GM12872 (cell line): ENCODE results near the gene NEGR1.

Source experiments
- CTCF ChIP-seq: IDR thresholded peaks from 3 replicates; pipeline ENCODE4 v1.5.1; 2011; ENCODE audit warnings: low read depth, mild to moderate bottlenecking, low read length, moderate library complexity; ENCODE audit not compliant: insufficient read depth

Gene NEGR1

GRCh38 chr1:71835442-71835813 is 446.9 kb downstream of the NEGR1 start:
- no peak for TF ChIP-seq CTCF

GRCh38 chr1:71834601-71835441 is 447.5 kb downstream of the NEGR1 start:
- no peak for TF ChIP-seq CTCF

- TF ChIP-seq CTCF, result no peak
Observed at GRCh38 chr1:71831646-71832045, 450.7 kb downstream of the NEGR1 start.

GRCh38 chr1:71829346-71829745 is 453.0 kb downstream of the NEGR1 start:
- TF ChIP-seq CTCF, result no peak

- TF ChIP-seq CTCF, result no peak
Observed at GRCh38 chr1:71828431-71829012, 453.8 kb downstream of the NEGR1 start.

GRCh38 chr1:71823708-71824305 is 458.5 kb downstream of the NEGR1 start:
- TF ChIP-seq CTCF, result no peak

- TF ChIP-seq CTCF, result no peak
Observed at GRCh38 chr1:71817028-71817427, 465.3 kb downstream of the NEGR1 start.
